Esophagus squamous epithelium (tissue), 4 donors: ENCODE measurements around the gene PDPR.
"Not testable (repeated sequence)": the region's sequence is repeated elsewhere in the genome, so short reads cannot be mapped to it uniquely, and the experiment has no call there.

Experiments
- CTCF ChIP-seq, 6 experiments: fragments of 450-650 bp in 4 of 6; fragments of 200-600 bp in 2 of 6; sonication (generic) in 2 of 6; IDR thresholded peaks; one replicate each; pipeline ENCODE4 v1.5.1; 2016 to 2019; ENCODE audit warnings: antibody characterized with exemption in 6 of 6, mild to moderate bottlenecking in 4 of 6, moderate library complexity in 4 of 6
- POLR2A ChIP-seq, 4 donors: fragments of 450-650 bp; IDR thresholded peaks; one replicate each; pipeline ENCODE4 v1.6.1; 2017; ENCODE audit warnings: antibody characterized with exemption in 4 of 4, mild to moderate bottlenecking in 4 of 4, moderate library complexity in 3 of 4

- TF ChIP-seq POLR2A, CTCF (IDR thresholded peaks at IDR 0.05): not testable (repeated sequence)
These were observed 73.9 kb downstream of the PDPR start for GRCh38 chr16:70187858-70188607.
